HG02943 (cell line): ENCODE results near the gene ZNRF2.
"Not testable (repeated sequence)": the region's sequence is repeated elsewhere in the genome, so short reads cannot be mapped to it uniquely, and the experiment has no call there.

Source experiments
- ATAC-seq: cut with Tn5 transposase; IDR thresholded peaks from one replicate; pipeline ENCODE4 v1.9.1; 2021; ENCODE audit warnings: mild to moderate bottlenecking, low read depth, moderate library complexity; ENCODE audit not compliant: unreplicated experiment

ZNRF2 gene

GRCh38 chr7:30260246-30260768, 24.1 kb upstream of the ZNRF2 start:
- no peak for ATAC-seq

- no peak for ATAC-seq
Observed at GRCh38 chr7:30263090-30263710, 21.2 kb upstream of the ZNRF2 start.

- no peak for ATAC-seq
Observed at GRCh38 chr7:30264052-30264451, 20.3 kb upstream of the ZNRF2 start.

GRCh38 chr7:30265189-30265588, 19.2 kb upstream of the ZNRF2 start:
- not testable (repeated sequence) for ATAC-seq

GRCh38 chr7:30266686-30267085, 17.7 kb upstream of the ZNRF2 start:
- ATAC-seq = no peak

GRCh38 chr7:30268586-30268985, 15.8 kb upstream of the ZNRF2 start:
- no peak for ATAC-seq

GRCh38 chr7:30269490-30269889, 14.9 kb upstream of the ZNRF2 start:
- no peak for ATAC-seq

GRCh38 chr7:30270921-30271320, 13.5 kb upstream of the ZNRF2 start:
- no peak for ATAC-seq

- ATAC-seq = no peak
Observed at GRCh38 chr7:30272126-30272525, 12.3 kb upstream of the ZNRF2 start.

- no peak for ATAC-seq
Observed at GRCh38 chr7:30273552-30273951, 10.8 kb upstream of the ZNRF2 start.

GRCh38 chr7:30274641-30275040, 9.8 kb upstream of the ZNRF2 start:
- no peak for ATAC-seq

GRCh38 chr7:30276203-30276900, 8.0 kb upstream of the ZNRF2 start:
- no peak for ATAC-seq

- no peak for ATAC-seq
Observed at GRCh38 chr7:30278376-30278775, 6.0 kb upstream of the ZNRF2 start.

GRCh38 chr7:30278849-30279652, 5.3 kb upstream of the ZNRF2 start:
- ATAC-seq = no peak

- ATAC-seq = no peak
Observed at GRCh38 chr7:30279653-30279904, 4.8 kb upstream of the ZNRF2 start.

- no peak for ATAC-seq
Observed at GRCh38 chr7:30280631-30281030, 3.8 kb upstream of the ZNRF2 start.

GRCh38 chr7:30281263-30281662, 3.1 kb upstream of the ZNRF2 start:
- no peak for ATAC-seq

- no peak for ATAC-seq
Observed at GRCh38 chr7:30281791-30282190, 2.6 kb upstream of the ZNRF2 start.

GRCh38 chr7:30282735-30283134, 1.7 kb upstream of the ZNRF2 start:
- no peak for ATAC-seq

- peak; percentile 11 for ATAC-seq
Observed at GRCh38 chr7:30285067-30285535, 704 bp downstream of the ZNRF2 start.

GRCh38 chr7:30285536-30286284, 1.3 kb downstream of the ZNRF2 start:
- ATAC-seq = peak; percentile 10
